HepG2 (cell line): ENCODE measurements around the gene GPLD1. TPM values are rescaled to one million over a fixed set of nuclear protein-coding genes. Genes with fewer than 3 reads are reported as not detected.

Experiments used
- CCAR2 ChIP-seq: fragments of 200-400 bp; formaldehyde crosslinking; optimal IDR thresholded peaks from 2 replicates; pipeline ENCODE3; 2018; ENCODE audit warnings: low read depth, mild to moderate bottlenecking, low read length, moderate library complexity
- CHD4 ChIP-seq: fragments of 200-600 bp; sonication (generic); IDR thresholded peaks from 2 replicates; pipeline ENCODE4 v1.7.0; 2017; ENCODE audit warnings: mild to moderate bottlenecking, low read length, borderline replicate concordance
- FOXK2 ChIP-seq: fragments of 450-650 bp; IDR thresholded peaks from 2 replicates; pipeline ENCODE4 v1.6.1; 2016
- MXD4 ChIP-seq: IDR thresholded peaks from 2 replicates; pipeline ENCODE4 v1.6.1; 2016; ENCODE audit warnings: mild to moderate bottlenecking, missing biosample characterization, missing genetic modification reagents
- NR1H2 ChIP-seq: sonication (generic); formaldehyde crosslinking; IDR thresholded peaks from 2 replicates; pipeline ENCODE4 v1.8.1; 2022; ENCODE audit warnings: low read depth, missing genetic modification reagents, borderline replicate concordance
- NR2F6 ChIP-seq, 2 experiments: IDR thresholded peaks; 2 replicates each; pipeline ENCODE4 v1.6.1; 2016; ENCODE audit warnings: antibody characterized with exemption in 1 of 2, mild to moderate bottlenecking in 1 of 2
- PITX1 ChIP-seq: sonication (generic); formaldehyde crosslinking; IDR thresholded peaks from 2 replicates; pipeline ENCODE4 v1.5.1; 2020; ENCODE audit warnings: mild to moderate bottlenecking, missing genetic modification reagents
- SMAD9 ChIP-seq: sonication (generic); formaldehyde crosslinking; IDR thresholded peaks from 2 replicates; pipeline ENCODE4 v1.5.1; 2020; ENCODE audit warnings: mild to moderate bottlenecking, missing genetic modification reagents
- SUZ12 ChIP-seq: fragments of 150-350 bp; IDR thresholded peaks from 2 replicates; pipeline ENCODE4 v1.6.1; 2014; ENCODE audit warnings: low read depth, low read length
- YY1 ChIP-seq: IDR thresholded peaks from 2 replicates; pipeline ENCODE4 v1.6.1; 2011; ENCODE audit warnings: low read length, low read depth, moderate library complexity, mild to moderate bottlenecking; ENCODE audit not compliant: insufficient read depth, insufficient replicate concordance
- ZBTB21 ChIP-seq: sonication (generic); formaldehyde crosslinking; IDR thresholded peaks from 2 replicates; pipeline ENCODE4 v1.4.0; 2020; ENCODE audit warnings: missing genetic modification reagents
- ZNF12 ChIP-seq: sonication (generic); formaldehyde crosslinking; IDR thresholded peaks from 2 replicates; pipeline ENCODE4 v1.5.0; 2020; ENCODE audit warnings: missing genetic modification reagents
- ZNF138 ChIP-seq: sonication (generic); formaldehyde crosslinking; IDR thresholded peaks from 2 replicates; pipeline ENCODE4 v1.5.0; 2020; ENCODE audit warnings: mild to moderate bottlenecking, low read depth, missing genetic modification reagents
- ZNF17 ChIP-seq: sonication (generic); formaldehyde crosslinking; IDR thresholded peaks from 2 replicates; pipeline ENCODE4 v1.5.0; 2020; ENCODE audit warnings: mild to moderate bottlenecking, missing genetic modification reagents
- ZNF619 ChIP-seq: sonication (generic); formaldehyde crosslinking; IDR thresholded peaks from 2 replicates; pipeline ENCODE4 v1.4.0; 2020; ENCODE audit warnings: mild to moderate bottlenecking, missing genetic modification reagents
- ZNF788 ChIP-seq: sonication (generic); formaldehyde crosslinking; IDR thresholded peaks from 2 replicates; pipeline ENCODE4 v1.5.0; 2020; ENCODE audit warnings: mild to moderate bottlenecking, missing genetic modification reagents, borderline replicate concordance
- polyA plus RNA-seq, 8 experiments: library from polyadenylated mRNA; depleted of rRNA in 3 of 8; stranded (reverse) in 7 of 8; unstranded in 1 of 8; fragments of >200 nt; fragmentation: Illumina TruSeq in 4 of 8; extraction: Trizol in 4 of 8; gene quantifications; 2 replicates each; pipeline versions ENCODE4 v1.2.1 to v1.2.3, GENCODE V29; 2011 to 2016; ENCODE audit warnings: low read depth in 4 of 8, missing spikeins in 1 of 8, mixed read lengths in 1 of 8; ENCODE audit not compliant: insufficient read depth in 1 of 8
- total RNA-seq, 5 experiments: library from RNA; depleted of rRNA; stranded (reverse); fragments of >200 nt; fragmentation: Illumina TruSeq; extraction: Trizol; gene quantifications; 2 replicates each; pipeline ENCODE4 v1.2.3, GENCODE V29; 2016; ENCODE audit warnings: low read depth in 1 of 5
- TF ChIP-seq, protein P1 (sequence below): sonication (generic); formaldehyde crosslinking; IDR thresholded peaks from 2 replicates; pipeline ENCODE4 v1.8.1; 2023; ENCODE audit warnings: mild to moderate bottlenecking, missing genetic modification reagents, borderline replicate concordance
- TF ChIP-seq, protein P2 (sequence below): sonication (generic); formaldehyde crosslinking; IDR thresholded peaks from 2 replicates; pipeline ENCODE4 v1.8.1; 2023; ENCODE audit warnings: mild to moderate bottlenecking, moderate library complexity, missing genetic modification reagents
- TF ChIP-seq, protein P3 (sequence below): sonication (generic); formaldehyde crosslinking; IDR thresholded peaks from 2 replicates; pipeline ENCODE4 v1.4.0; 2020; ENCODE audit warnings: mild to moderate bottlenecking, missing genetic modification reagents
- TF ChIP-seq, protein P4 (sequence below): sonication (generic); formaldehyde crosslinking; IDR thresholded peaks from 2 replicates; pipeline ENCODE4 v1.9.0; 2021; ENCODE audit warnings: mild to moderate bottlenecking, missing genetic modification reagents

Gene GPLD1
- total and polyA plus RNA-seq, 2 of the 13 experiments (the other 11 are each of a cell fraction or from before 2014, with no cell fraction given), result 6.2 to 7.6 TPM

DNA sequence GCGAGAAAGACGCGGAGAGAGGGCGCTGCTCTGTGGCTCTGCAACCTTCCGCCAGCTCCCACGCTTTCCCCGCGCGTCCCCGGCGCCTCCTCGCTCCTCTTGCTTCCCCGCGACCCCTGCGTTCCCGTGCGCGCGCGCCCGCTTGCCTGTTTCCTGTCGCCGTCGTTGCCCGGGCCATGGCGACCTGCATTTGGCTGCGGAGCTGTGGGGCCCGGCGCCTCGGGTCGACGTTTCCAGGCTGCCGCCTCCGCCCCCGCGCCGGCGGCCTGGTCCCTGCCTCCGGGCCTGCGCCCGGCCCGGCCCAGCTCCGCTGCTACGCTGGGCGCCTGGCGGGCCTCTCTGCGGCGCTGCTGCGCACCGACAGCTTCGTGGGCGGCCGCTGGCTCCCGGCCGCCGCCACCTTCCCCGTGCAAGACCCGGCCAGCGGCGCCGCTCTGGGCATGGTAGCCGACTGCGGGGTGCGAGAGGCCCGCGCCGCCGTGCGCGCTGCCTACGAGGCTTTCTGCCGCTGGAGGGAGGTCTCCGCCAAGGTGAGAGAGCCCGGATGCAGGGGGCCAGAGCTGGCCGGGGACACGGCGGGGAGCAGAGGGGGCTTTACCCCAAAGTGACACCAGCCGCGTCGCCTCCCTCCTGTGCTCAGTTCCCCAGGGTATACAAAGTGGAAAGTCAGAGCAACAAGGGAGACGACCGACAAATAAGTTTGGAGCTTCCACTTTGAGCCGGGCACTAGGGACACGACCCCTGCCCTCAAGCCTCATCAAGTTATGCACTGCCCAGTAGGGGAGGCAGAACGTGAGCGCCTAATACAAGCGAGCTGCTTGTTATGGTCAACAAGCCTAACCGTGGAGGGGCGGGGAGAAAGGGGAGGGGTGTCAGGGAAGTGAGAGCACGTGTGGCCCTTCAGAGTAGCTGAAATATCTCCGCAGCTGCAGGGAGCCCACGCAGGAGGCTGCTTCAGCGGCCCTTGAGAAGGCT lies 5.7 kb upstream of the GPLD1 start, which contains the start of gene ALDH5A1 (continued):
- TF ChIP-seq, protein P1, sequence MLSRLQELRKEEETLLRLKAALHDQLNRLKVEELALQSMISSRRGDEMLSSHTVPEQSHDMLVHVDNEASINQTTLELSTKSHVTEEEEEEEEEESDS, result no peak
- TF ChIP-seq, protein P2, sequence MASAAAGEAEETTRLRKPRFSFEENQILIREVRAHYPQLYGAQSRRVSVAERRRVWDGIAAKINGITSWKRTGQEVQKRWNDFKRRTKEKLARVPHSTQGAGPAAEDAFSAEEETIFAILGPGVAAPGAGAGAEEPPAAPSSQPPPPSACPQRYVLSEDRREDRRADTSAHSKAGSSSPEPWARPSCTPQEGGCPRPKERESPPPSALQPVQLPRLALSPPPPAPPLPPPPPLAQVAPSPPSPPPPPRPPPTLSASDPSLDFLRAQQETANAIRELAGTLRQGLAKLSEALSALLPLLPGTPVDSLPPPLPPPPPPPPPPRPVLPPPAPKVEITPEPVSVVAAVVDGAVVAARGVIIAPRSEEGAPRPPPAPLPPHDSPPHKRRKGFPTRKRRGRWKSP, result peak; percentile 93; the same call in 1 of the 2 replicates
- TF ChIP-seq SMAD9 (0 out of 2 replicates have a peak, but pooled peaks have one; percentile 25), ZBTB21 (CRISPR knock-in tag) (no peak), ZNF17 (CRISPR knock-in tag) (no peak), ZNF12 (CRISPR knock-in tag) (peak; percentile 77), CCAR2 (peak; percentile 28), ZNF619 (CRISPR knock-in tag) (no peak), CHD4 (no peak), FOXK2 (peak; percentile 64; the same call in 1 of the 2 replicates), ZNF138 (CRISPR knock-in tag) (0 out of 2 replicates have a peak, but pooled peaks have one; percentile 13), SUZ12 (no peak), ZNF788 (CRISPR knock-in tag) (peak; percentile 74; the same call in 1 of the 2 replicates), NR2F6 (IDR thresholded peaks at IDR 0.05) (no peak), NR2F6 (CRISPR knock-in tag; IDR thresholded peaks at IDR 0.05) (peak; percentile 63), NR1H2 (CRISPR knock-in tag) (no peak), YY1 (peak; percentile 69), MXD4 (no peak; the same call in 1 of the 2 replicates), PITX1 (CRISPR knock-in tag) (no peak)
- TF ChIP-seq, protein P3, sequence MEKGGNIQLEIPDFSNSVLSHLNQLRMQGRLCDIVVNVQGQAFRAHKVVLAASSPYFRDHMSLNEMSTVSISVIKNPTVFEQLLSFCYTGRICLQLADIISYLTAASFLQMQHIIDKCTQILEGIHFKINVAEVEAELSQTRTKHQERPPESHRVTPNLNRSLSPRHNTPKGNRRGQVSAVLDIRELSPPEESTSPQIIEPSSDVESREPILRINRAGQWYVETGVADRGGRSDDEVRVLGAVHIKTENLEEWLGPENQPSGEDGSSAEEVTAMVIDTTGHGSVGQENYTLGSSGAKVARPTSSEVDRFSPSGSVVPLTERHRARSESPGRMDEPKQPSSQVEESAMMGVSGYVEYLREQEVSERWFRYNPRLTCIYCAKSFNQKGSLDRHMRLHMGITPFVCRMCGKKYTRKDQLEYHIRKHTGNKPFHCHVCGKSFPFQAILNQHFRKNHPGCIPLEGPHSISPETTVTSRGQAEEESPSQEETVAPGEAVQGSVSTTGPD (CRISPR knock-in tag), result no peak
- TF ChIP-seq, protein P4, sequence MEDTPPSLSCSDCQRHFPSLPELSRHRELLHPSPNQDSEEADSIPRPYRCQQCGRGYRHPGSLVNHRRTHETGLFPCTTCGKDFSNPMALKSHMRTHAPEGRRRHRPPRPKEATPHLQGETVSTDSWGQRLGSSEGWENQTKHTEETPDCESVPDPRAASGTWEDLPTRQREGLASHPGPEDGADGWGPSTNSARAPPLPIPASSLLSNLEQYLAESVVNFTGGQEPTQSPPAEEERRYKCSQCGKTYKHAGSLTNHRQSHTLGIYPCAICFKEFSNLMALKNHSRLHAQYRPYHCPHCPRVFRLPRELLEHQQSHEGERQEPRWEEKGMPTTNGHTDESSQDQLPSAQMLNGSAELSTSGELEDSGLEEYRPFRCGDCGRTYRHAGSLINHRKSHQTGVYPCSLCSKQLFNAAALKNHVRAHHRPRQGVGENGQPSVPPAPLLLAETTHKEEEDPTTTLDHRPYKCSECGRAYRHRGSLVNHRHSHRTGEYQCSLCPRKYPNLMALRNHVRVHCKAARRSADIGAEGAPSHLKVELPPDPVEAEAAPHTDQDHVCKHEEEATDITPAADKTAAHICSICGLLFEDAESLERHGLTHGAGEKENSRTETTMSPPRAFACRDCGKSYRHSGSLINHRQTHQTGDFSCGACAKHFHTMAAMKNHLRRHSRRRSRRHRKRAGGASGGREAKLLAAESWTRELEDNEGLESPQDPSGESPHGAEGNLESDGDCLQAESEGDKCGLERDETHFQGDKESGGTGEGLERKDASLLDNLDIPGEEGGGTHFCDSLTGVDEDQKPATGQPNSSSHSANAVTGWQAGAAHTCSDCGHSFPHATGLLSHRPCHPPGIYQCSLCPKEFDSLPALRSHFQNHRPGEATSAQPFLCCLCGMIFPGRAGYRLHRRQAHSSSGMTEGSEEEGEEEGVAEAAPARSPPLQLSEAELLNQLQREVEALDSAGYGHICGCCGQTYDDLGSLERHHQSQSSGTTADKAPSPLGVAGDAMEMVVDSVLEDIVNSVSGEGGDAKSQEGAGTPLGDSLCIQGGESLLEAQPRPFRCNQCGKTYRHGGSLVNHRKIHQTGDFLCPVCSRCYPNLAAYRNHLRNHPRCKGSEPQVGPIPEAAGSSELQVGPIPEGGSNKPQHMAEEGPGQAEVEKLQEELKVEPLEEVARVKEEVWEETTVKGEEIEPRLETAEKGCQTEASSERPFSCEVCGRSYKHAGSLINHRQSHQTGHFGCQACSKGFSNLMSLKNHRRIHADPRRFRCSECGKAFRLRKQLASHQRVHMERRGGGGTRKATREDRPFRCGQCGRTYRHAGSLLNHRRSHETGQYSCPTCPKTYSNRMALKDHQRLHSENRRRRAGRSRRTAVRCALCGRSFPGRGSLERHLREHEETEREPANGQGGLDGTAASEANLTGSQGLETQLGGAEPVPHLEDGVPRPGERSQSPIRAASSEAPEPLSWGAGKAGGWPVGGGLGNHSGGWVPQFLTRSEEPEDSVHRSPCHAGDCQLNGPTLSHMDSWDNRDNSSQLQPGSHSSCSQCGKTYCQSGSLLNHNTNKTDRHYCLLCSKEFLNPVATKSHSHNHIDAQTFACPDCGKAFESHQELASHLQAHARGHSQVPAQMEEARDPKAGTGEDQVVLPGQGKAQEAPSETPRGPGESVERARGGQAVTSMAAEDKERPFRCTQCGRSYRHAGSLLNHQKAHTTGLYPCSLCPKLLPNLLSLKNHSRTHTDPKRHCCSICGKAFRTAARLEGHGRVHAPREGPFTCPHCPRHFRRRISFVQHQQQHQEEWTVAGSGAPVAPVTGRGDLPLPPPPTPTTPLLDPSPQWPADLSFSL, result no peak
